B cell (primary cell): ENCODE data around the gene LUM.

Source experiments
- EZH2 ChIP-seq: IDR thresholded peaks from 2 replicates; pipeline ENCODE4 v1.6.1; 2012; ENCODE audit warnings: borderline replicate concordance, low read depth, mild to moderate bottlenecking, moderate library complexity, low read length; ENCODE audit not compliant: insufficient read depth, poor library complexity, severe bottlenecking
- TF ChIP-seq, protein P1 (sequence below): fragments of 200-600 bp; IDR thresholded peaks from one replicate; pipeline ENCODE4 v1.8.0; 2022; ENCODE audit warnings: antibody characterized with exemption, mild to moderate bottlenecking

DNA sequence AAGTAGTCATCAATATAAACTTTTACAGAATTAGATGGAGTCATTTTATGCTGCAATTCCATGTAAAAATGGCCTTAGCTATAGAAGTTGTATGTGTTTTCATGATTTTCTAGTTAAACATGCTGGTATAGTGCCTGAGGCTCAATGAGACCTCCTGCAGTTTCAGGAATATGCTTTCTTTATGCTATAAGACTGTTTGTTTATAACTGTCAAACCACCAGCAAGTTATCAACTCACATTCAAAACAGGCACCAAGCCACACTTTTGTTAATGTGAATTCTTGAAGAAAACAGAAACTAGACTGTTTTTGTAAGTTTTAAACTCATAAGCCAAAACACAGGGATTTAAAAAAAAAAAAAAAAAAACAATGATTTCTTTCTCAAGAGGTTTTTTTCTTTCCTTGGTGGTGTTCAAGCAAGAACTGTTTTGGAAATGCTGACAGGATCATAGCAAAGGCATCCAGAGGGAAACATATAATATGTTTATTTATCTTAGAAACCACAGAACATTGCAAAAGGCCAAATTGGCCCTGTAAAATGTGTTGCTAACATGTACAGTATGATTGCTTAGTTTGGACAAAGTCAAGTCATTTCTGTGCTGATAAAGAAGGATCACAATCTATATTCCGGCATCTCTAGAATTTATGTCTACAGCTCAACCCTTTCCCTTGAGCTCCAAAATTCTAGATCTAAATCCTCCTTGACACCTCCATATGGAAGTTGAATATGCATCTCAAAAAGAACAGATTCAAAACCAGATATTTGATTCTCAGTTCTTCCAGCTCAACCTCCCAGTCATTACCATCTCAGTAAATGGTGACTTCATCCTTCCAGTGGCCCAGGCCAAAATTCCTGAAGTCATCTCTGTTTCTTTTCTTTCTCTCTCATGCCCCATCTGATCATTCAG is 29.0 kb upstream of the LUM start:
- TF ChIP-seq, protein P1, sequence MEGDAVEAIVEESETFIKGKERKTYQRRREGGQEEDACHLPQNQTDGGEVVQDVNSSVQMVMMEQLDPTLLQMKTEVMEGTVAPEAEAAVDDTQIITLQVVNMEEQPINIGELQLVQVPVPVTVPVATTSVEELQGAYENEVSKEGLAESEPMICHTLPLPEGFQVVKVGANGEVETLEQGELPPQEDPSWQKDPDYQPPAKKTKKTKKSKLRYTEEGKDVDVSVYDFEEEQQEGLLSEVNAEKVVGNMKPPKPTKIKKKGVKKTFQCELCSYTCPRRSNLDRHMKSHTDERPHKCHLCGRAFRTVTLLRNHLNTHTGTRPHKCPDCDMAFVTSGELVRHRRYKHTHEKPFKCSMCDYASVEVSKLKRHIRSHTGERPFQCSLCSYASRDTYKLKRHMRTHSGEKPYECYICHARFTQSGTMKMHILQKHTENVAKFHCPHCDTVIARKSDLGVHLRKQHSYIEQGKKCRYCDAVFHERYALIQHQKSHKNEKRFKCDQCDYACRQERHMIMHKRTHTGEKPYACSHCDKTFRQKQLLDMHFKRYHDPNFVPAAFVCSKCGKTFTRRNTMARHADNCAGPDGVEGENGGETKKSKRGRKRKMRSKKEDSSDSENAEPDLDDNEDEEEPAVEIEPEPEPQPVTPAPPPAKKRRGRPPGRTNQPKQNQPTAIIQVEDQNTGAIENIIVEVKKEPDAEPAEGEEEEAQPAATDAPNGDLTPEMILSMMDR: no peak
- no peak for TF ChIP-seq EZH2
